IPS DF 6.9 (cell line): ENCODE measurements around the gene ADAMTS3.
A peak's percentile ranks its signal among the peaks of the same experiment; 100 is the strongest.

Experiments
- DNase-seq: peaks from one replicate; pipeline ENCODE4 v3.0.0-alpha.2; 2013; ENCODE audit warnings: low read depth, low spot score
- H3K27ac ChIP-seq: one replicate; pipeline ENCODE4 v1.5.1; 2013; ENCODE audit warnings: low read length, control low read depth
- H3K27me3 ChIP-seq: 2 replicates; pipeline ENCODE4 v1.6.1; 2013; ENCODE audit warnings: mild to moderate bottlenecking, low read length; ENCODE audit not compliant: control insufficient read depth, insufficient read depth
- H3K36me3 ChIP-seq: 2 replicates; pipeline ENCODE4 v1.6.1; 2013; ENCODE audit warnings: low read length; ENCODE audit not compliant: control insufficient read depth, insufficient read depth
- H3K4me1 ChIP-seq: 2 replicates; pipeline ENCODE4 v1.6.1; 2013; ENCODE audit warnings: low read length; ENCODE audit not compliant: control insufficient read depth, insufficient read depth
- H3K4me3 ChIP-seq: 2 replicates; pipeline ENCODE4 v1.5.1; 2013; ENCODE audit warnings: mild to moderate bottlenecking, low read length
- H3K9me3 ChIP-seq: 2 replicates; pipeline ENCODE4 v1.6.1; 2013; ENCODE audit warnings: low read length, inconsistent platforms; ENCODE audit not compliant: control insufficient read depth, insufficient read depth
- WGBS: extraction: QIAGEN DNeasy Blood & Tissue Kit; methylation state at CpG from one replicate; pipeline ENCODE4 v1.1.7; 2013; ENCODE audit warnings: mixed read lengths, missing lambda C conversion rate; ENCODE audit not compliant: insufficient read length, insufficient coverage; 5-methylcytosine and 5-hydroxymethylcytosine counted together

Gene ADAMTS3

DNA sequence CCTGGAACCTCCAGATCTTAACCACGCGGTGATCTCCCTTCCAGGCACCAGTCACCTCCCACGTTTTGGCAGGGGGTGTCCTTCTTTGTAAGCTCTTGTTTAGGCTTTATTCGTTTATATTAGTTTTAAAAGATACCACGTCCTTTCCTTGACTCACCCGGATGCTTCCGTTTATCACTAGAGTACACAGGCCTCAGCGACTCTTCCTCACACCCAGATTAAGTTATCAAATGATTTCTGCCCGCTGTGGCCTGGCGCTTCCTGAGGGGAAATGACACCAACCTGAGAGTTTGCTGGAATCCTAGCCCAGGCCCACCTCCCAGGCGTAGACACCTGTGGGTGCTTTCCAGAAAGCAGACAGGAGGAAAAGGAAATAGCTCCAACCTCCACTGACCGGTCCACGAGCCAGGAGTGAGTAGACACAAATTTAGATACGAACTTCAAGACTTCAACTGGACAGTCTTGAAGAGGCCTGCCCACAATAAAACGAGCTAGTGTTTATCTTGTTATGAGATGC, 756 bp upstream of the ADAMTS3 start:
- no peak overlapping the region for H3K27ac ChIP-seq

GRCh38 chr4:72567821-72568675, 973 bp downstream of the ADAMTS3 start:
- no peaks in the 10 kb centered on the region for H3K4me1 ChIP-seq
- H3K27ac ChIP-seq: no peak overlapping the region
- H3K36me3 ChIP-seq: no peaks in the 10 kb centered on the region
- WGBS: no CpG with 5 or more reads among the region's 41 CpGs
- peak overlapping the region; percentile 42; the same call in 1 of the 2 replicates for H3K4me3 ChIP-seq
- no peaks in the 10 kb centered on the region for H3K9me3 ChIP-seq
- no peaks in the 10 kb centered on the region for H3K27me3 ChIP-seq
- DNase-seq: peak; percentile 63

More for the DNA sequence above, 756 bp upstream of the ADAMTS3 start:
- DNase-seq: no peak
- no peaks in the 10 kb centered on the region for H3K27me3 ChIP-seq
- no peaks in the 10 kb centered on the region for H3K36me3 ChIP-seq
- peak overlapping the region; percentile 13; the same call in 1 of the 2 replicates for H3K4me3 ChIP-seq
- H3K9me3 ChIP-seq: no peaks in the 10 kb centered on the region
- no peaks in the 10 kb centered on the region for H3K4me1 ChIP-seq
- no CpG with 5 or more reads among the region's 15 CpGs for WGBS

GRCh38 chr4:72567036-72567435, 2.0 kb downstream of the ADAMTS3 start:
- WGBS: no CpG with 5 or more reads among the region's 1 CpG
- Histone ChIP-seq H3K27ac (no peak overlapping the region), H3K4me3 (no peak overlapping the region), H3K9me3 (no peaks in the 10 kb centered on the region), H3K36me3 (no peaks in the 10 kb centered on the region), H3K4me1 (no peaks in the 10 kb centered on the region), H3K27me3 (no peaks in the 10 kb centered on the region)
- DNase-seq: no peak

DNA sequence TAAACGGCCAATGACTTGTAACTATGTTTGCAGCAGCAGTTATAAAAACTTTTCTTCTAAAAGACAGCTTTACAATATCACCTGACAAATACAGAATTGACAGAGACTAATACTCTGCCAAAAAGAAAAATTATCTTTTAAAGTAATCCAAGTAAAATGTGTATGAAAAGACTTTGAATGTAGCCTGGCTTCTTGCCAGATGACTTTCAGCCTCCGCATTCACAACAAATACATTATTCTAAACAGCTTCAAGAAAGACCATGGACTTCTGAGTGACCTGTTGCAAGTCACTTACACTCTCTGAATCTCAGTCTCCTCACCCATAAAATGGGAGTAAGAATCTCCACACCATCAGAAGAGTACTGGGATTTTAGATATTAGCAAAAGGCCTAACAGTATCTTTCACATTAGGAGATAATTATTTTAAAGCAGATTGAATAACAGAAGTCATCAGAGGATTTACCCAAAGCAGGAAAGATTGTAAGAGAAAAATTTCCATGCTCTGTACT, 2.5 kb downstream of the ADAMTS3 start:
- H3K9me3 ChIP-seq: no peaks in the 10 kb centered on the region
- H3K27ac ChIP-seq: no peak overlapping the region
- no CpG with 5 or more reads among the region's 2 CpGs for WGBS
- no peaks in the 10 kb centered on the region for H3K36me3 ChIP-seq
- no peaks in the 10 kb centered on the region for H3K4me1 ChIP-seq
- DNase-seq: no peak
- no peak overlapping the region for H3K4me3 ChIP-seq
- no peaks in the 10 kb centered on the region for H3K27me3 ChIP-seq

GRCh38 chr4:72564789-72565188, 4.2 kb downstream of the ADAMTS3 start:
- no peak for DNase-seq
- Histone ChIP-seq H3K4me1 (no peaks in the 10 kb centered on the region), H3K4me3 (no peak overlapping the region), H3K27me3 (no peaks in the 10 kb centered on the region), H3K36me3 (no peaks in the 10 kb centered on the region), H3K27ac (no peak overlapping the region), H3K9me3 (no peaks in the 10 kb centered on the region)
- WGBS: no CpG with 5 or more reads among the region's 2 CpGs

GRCh38 chr4:72564184-72564583, 4.8 kb downstream of the ADAMTS3 start:
- Histone ChIP-seq H3K27me3 (no peaks in the 10 kb centered on the region), H3K9me3 (no peaks in the 10 kb centered on the region), H3K36me3 (no peaks in the 10 kb centered on the region), H3K4me1 (no peaks in the 10 kb centered on the region), H3K27ac (no peak overlapping the region), H3K4me3 (no peak overlapping the region)
- no CpG with 5 or more reads among the region's 1 CpG for WGBS
- no peak for DNase-seq

DNA sequence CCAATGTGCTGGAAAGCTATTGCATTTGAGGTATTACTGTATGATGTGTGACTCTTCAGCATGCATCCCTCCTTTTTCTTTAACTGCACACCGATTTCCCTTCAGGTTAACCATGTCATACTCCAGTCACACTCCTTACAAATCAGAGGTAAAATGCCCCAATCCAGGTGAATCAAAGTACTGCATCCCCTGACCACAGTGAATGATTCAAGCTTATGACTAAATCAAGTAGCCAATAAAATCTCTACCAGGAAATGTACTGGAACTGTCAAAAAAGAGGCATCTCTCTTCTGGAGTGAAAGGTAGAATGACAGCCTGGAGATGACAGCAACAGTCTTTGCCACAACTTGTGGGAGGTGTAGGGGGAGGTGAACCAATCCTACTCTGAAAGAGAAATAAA, 10.4 kb downstream of the ADAMTS3 start:
- no peaks in the 10 kb centered on the region for H3K9me3 ChIP-seq
- no peaks in the 10 kb centered on the region for H3K36me3 ChIP-seq
- H3K27me3 ChIP-seq: no peaks in the 10 kb centered on the region
- no peak overlapping the region for H3K4me3 ChIP-seq
- H3K27ac ChIP-seq: no peak overlapping the region
- DNase-seq: no peak
- H3K4me1 ChIP-seq: no peaks in the 10 kb centered on the region
- WGBS: no CpG with 5 or more reads among the region's 1 CpG

DNA sequence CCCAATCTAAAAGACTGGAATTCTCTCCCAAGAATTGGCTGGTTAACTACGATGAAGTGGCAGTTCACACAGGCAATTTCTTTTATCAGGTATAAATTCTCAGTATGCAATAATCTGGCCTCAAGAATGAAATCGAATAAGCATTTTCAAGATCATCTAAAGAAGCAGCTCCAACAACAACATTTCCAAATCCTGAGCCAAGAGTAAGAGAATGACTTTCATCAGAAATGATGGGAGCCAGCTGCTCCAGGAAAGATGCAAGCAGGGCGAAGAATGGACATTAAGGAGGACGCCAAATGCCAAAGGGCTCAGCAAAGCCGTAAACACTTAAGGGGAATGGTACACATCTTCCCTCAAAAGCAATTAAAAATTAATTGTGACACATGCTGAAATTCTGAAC, 12.0 kb downstream of the ADAMTS3 start:
- H3K27ac ChIP-seq: no peak overlapping the region
- no peaks in the 10 kb centered on the region for H3K9me3 ChIP-seq
- no peak for DNase-seq
- H3K27me3 ChIP-seq: no peaks in the 10 kb centered on the region
- H3K4me3 ChIP-seq: no peak overlapping the region
- no peaks in the 10 kb centered on the region for H3K36me3 ChIP-seq
- no peaks in the 10 kb centered on the region; the same call in 1 of the 2 replicates for H3K4me1 ChIP-seq
- no CpG with 5 or more reads among the region's 5 CpGs for WGBS

GRCh38 chr4:72555377-72555831, 13.6 kb downstream of the ADAMTS3 start:
- H3K9me3 ChIP-seq: no peaks in the 10 kb centered on the region
- H3K4me3 ChIP-seq: no peak overlapping the region
- WGBS: no CpG with 5 or more reads among the region's 3 CpGs
- H3K27me3 ChIP-seq: no peaks in the 10 kb centered on the region
- no peaks in the 10 kb centered on the region for H3K36me3 ChIP-seq
- DNase-seq: no peak
- no peaks in the 10 kb centered on the region; the same call in 1 of the 2 replicates for H3K4me1 ChIP-seq
- no peak overlapping the region for H3K27ac ChIP-seq

GRCh38 chr4:72553540-72554337, 15.3 kb downstream of the ADAMTS3 start:
- Histone ChIP-seq H3K36me3 (no peaks in the 10 kb centered on the region), H3K4me1 (no peaks in the 10 kb centered on the region; the same call in 1 of the 2 replicates), H3K9me3 (no peaks in the 10 kb centered on the region), H3K27ac (no peak overlapping the region), H3K27me3 (no peaks in the 10 kb centered on the region), H3K4me3 (no peak overlapping the region)
- no peak for DNase-seq
- no CpG with 5 or more reads among the region's 1 CpG for WGBS
